CMK (cell line): Measurements from ENCODE around the gene ADAMTSL4.

Experiments
- DNase-seq: peaks from one replicate; pipeline ENCODE4 v3.0.0-alpha.2; 2010; ENCODE audit warnings: low read depth

The ADAMTSL4 gene

DNA sequence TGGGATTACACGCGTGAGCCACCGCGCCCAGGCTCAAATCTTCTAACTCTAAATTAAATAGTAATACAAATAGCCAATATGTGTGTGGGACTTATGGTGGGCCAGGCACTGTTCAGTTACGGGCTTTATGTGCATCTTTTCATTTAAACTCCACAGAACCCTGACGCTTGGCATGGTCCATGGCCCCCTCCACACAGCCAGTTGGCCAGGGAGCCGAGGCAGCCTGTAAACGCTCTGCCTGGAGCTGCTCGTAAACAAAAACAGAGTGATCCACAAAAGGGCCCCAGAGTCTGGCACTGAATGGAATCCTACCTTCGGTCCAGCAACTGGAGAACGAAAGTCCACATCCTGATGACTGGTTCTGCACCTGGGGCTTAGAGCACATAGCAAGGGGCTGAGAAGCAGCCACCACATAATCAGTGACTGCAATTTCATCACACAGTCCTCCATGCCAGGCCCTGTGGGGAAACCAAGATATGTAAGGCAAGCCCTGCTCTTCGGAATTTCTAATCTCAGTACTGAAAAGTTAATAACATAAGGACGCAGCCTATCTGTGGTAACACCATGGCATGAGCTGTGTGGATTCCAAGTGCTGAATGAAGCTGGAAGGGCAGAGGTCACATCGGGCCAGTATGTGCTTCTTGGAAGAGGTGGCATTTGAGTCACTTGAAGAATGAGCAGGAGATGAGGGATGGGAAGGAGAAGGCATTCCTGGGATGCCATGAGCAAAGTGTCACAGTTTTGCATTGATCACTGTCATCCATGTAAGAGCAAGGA is 13.5 kb upstream of the ADAMTSL4 start:
- no peak for DNase-seq

DNA sequence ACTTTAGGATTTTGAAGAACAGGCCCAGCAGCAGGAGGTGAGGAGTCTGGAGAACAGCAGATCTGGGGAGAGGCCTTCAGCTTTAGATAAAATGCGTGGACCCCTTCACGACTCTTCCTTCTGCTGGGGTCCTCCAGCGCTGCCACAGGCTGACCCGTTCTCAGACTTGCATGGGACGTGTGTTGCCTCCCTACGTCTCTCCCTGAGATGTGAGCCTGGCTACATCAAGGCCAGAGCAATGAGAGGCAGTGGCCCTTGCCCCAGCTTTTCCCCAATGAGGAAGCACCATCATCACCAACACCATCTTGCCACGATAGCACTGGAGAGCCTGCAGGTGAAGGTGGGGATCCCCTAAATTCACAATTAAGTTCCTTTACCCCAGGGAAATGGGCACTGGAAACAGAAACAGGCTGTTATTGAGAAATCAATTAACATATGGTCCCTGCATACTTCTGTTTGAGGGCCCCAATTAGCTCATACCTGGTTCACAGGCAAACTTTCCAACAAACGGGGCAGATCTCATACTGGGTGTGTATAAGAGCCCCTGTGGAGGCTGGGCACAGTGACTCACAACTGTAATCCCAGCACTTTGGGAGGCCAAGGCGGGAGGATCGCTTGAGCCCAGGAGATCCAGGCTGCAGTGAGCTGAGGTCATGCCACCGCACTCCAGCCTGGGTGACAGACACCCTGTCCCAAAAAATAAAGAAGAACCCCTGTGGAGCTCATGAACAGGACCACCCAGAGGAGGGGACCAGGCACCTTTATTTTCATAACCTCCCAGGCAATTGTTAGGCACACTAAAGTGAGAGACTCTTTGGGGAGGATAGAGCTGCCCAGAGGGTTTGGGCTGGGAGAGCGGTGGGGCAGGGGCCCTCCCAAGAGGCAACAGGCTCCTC is 12.1 kb upstream of the ADAMTSL4 start:
- no peak for DNase-seq

DNA sequence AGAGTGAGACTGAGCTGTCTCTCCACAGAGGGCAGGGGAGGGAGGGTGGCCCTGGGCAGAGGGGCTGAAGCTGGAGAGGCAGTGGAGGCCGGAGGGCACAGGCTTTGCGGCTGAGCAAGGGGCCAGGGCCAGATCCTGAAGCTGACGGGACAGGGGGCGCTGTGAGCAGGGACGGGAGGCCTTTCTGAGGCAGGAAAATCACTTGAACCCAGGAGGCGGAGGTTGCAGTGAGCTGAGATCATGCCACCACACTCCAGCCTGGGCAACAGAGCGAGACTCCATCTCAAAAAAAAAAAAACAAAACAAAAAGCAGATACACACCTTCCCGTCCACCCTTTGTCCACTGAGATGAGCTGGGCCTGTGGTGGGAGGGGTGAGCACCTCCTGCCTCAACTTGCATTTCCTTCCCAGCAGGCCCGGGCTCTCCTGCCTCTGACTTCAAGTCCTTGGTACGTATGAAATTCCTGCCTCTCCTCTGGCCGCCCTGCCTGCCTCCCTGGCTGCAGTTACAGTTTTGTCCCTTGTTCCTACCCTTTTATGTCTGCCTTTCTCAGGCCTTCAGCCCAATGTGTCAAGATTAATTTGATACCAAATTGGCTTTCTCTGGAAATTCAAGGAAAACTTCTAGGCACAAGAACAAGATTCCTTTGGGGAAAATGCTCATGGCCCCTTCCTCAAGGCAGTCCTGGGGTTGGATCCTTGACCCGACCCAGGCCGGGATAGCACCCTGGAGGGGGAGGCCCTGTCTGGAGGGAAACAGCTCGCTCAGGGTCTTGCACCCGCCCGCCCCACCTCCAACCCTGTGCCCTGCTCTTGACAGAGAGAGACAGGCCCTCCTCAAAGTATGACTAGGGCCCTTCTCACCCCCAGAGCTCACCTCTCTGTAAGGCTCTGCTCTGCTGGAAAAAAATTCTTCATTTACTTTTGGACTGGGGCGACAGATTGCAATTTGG is 11.2 kb upstream of the ADAMTSL4 start:
- DNase-seq = no peak

DNA sequence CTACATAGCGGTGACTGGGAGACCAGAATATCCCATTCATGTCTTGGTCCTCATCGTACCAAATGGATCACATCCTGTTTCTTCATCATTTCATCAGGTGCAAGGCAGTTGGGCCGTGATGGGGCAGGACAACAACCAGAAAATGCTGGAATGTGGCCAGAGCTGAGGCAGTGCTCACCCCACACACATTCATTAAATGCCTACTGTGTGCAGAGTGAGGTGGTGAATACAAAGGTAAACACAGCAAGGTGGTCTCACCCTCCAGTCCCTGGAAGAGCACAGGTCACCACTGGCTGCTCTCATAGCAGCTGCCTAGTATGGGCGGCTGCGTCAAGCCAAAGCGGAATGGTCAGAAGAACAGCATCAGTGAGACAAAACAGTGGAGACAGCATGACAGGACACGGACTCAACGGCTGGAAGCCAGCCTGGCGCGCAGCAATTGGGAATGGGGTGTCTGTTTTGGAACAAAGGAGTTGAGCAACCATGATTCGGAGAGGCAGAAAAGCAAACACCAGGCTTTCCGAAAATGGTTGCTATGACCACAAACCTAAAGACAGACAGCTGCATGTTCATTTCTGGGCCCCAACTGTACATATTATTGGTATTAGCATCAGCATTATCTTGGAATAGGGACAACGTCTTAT is 5.6 kb upstream of the ADAMTSL4 start:
- DNase-seq = no peak

DNA sequence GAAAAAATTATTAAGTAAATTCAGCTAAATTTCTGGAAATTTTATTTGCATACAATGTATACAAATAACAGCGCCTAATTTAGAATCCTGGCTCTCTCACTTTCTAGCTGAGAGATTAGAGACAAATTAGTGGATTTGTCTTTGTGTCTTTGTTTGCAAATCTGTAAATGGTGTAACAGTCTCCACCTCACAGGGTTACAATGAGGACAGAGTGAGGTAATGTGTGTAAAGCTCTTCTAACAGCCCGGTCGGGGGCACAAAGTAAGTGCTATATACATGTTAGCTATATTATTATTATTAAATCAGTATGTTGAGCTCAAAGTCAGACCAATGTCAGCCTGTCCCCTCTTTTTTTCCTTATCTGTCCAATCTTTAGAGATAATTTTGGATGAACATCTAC is 5.0 kb upstream of the ADAMTSL4 start:
- no peak for DNase-seq

DNA sequence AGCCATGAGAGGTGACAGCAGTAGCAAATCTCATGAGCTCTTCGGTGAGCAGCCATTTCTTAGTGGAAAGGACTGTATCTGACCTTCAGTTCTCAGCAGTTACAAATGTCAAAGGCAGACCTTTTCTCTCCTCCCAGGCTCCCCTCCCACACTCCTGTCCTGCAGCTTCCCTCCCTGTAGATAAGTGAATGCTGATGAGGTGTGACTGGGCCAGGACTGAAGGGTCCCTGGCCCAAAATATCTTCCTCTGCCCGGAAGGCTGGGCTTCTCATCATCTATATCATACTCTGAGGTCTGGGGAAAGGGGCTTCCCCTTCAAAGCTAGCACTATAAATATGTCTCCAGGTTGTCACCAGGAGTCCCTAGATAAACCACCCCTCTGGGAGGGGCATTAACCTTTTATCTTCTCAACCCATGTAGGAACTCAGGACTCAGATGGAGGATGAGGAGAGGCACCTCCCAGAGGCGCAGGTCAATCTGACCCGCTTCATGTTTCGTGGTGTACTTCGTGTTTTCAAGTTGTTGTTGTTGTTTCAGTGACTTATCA is 3.6 kb upstream of the ADAMTSL4 start:
- no peak for DNase-seq

DNA sequence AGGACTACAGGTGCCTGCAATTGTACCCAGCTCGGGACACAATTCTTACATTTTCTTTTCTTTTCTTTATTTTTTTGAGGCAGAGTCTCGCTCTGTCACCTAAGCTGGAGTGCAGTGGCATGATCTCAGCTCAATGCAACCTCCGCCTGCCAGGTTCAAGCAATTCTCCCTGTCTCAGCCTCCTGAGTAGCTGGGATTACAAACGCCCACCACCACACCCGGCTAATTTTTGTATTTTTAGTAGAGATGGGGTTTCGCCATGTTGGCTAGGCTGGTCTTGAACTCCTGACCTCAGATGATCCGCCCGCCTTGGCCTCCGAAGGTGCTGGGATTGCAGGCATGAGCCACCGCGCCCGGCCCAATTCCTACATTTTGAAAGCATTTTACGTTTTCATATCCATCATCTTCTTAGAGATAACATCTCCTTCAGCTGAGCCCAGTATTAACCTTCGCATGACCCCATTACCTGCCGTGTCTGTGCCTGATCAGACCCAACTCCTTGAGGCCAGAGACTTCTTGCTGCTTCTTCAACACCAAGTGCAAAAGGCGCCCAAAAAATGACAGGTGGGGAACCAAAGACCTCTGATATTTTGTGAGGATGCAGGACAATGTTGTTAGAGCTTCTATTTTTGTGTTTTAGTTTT is 2.8 kb upstream of the ADAMTSL4 start:
- DNase-seq = no peak

DNA sequence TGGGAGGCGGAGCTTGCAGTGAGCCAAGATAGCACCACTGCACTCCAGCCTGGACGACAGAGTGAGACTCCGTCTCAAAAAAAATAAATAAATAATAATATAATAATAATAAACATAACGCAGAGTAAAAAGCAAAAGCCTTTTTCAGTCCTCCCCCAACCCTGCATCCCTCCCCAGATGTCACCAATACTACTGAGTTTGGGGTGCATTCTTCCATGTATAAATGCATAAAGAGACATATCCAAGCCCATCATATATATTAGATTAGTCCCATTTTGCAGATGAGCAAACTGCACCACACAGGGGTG is 930 bp upstream of the ADAMTSL4 start:
- no peak for DNase-seq

DNA sequence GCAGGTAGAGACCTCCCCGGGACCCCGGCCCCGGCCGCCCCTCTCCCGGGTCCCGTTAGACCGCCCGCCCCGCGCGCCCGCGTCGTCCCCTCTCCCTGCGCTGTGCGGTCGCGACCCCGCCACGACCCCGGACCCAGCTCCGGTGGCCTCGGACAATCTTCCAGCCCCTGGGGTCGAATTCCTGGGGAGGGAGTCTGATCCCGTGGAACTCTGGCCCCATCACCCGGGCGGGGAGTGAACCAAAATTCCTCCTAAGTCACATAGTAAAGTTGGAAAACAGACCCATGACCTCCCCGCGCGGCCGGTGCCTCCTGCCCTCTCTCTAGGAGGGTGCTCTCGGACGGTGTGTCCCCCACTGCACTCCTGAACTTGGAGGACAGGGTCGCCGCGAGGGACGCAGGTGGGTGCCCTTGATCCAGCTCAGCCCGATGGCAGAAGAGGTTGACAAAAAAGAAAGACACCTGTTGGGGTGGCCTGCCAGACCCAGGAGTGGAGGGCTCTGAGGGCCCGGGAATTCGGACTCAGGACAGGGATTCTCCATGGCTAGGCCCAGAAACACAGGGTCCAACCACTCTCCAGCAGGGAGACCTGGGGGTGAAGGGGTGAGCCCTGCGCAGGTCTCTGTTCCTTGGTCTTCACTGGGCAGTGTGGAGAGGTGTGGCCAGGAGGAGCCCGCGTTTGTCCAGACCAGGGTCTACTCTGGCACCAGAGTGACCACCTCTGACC is 451 bp downstream of the ADAMTSL4 start:
- DNase-seq = no peak

DNA sequence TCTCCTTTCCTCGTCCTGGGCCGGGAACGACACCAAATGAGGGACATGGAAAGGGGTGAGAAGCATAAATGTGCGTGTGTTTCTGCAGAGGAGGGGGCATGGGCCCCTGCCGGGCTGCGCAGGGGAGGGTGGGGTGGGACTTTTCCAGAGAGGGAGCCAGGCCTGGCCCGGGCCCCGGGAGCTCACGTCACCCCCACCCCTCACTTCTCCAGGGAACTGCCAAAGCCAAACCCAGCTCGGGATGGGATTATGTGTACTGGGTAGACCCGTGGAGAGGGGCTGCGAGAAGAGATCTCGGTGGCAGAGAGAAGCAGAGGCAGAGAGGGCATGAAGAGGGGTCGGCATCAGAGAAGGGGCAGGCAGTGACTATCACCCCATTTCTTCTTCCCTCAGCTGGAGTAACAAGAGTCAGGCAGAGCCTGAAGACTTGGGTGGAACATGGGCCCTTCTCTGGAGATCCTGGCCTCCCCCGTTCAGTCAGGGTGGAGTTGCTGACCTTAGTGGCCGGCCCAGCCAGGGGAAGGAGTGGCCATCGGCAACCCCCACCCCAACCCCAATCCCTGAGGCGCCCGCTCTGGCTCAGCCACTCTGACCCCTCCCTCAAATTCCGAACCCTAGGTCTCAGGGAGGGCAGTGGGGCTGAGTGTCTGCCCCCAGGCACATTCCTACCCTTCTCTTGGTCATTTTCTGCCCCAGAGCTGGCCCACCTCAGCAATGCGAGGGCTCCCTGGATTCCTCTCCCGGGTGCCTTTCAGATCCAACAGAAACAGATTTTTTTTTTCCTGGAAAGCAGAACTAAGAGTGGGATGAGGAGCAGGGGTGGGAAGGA is 1.2 kb downstream of the ADAMTSL4 start:
- no peak for DNase-seq

DNA sequence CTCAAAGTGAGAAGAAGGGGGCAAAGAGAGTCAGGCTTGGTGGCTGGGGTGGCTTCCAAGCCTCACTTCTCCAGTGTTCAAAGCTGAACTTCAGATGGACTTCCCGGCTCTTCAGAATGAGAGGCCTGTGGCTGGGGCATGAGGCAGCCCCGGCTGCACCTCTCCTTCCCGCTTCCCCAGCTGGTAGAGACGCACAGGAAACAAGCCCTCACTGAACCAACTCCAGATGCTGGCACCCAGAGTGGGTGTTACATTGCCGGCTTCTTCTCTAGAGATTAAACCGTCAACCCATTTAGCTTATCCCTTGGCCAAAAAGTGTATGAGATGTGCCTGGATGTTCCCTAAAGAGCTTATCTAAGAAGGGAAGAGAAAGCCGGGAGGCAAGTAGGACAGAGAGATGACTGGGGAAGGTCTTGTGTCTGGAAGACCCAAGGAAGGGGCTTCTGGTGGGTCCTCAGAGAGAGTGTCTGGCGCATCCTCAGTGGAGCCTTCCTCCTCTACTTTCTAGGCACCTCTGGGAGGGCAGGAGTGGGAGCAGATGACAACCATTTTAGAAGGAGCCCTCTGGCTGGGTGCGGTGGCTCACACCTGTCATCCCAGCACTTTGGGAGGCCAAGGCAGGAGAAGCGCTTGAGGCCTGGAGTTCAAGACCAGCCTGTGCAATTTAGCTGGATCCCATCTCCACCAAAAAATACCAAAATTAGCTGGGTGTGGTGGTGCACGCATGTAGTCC is 2.0 kb downstream of the ADAMTSL4 start:
- no peak for DNase-seq

DNA sequence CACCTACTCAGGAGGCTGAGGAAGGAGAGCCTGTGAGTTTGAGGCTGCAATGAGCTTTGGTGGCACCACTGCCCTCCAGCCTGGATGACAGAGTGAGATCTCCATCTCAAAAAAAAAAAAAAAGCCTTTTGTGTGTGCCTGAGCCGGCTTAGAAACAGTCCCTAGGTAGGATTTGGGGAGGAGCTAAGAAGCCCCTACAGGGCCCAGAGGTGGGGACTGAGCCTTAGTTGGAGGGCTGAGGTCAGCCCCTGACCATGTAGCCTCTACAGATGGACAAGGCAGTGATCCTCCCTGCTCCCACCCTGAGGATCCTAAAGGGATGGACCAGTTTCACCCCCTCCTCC is 2.5 kb downstream of the ADAMTSL4 start:
- no peak for DNase-seq

DNA sequence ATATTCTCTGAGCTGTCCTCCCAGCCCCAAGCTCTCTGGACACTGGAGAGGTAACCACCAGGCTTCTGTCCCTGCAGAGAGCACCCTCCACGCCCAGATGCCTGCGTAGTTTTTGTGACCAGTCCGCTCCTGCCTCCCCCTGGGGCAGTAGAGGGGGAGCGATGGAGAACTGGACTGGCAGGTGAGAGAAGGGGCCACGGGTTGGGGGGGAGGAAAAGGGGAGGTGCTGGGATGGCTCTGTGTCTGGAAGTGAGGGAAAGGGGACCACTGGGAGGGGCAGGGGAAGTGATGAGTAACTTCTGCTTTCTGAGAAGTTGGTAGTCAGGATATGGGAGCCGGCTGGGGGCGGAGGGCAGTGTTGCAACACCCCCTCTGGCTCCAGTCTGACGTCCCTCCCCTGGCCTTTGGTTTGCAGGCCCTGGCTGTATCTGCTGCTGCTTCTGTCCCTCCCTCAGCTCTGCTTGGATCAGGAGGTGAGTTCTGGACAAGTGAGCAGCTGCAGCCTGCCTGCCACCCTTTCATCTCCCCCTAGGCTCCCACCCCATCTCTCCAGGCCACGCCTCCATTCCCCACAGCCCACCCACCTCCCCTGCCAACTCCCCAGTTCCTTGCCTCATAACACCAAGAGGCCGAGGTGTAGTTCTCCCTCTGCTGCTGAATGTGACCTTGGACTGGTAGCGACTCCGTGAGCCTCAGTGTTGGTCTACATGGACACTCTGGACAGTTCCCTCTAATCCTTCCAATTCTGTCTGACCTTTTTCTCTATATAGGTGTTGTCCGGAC is 3.1 kb downstream of the ADAMTSL4 start:
- DNase-seq = peak; percentile 59

DNA sequence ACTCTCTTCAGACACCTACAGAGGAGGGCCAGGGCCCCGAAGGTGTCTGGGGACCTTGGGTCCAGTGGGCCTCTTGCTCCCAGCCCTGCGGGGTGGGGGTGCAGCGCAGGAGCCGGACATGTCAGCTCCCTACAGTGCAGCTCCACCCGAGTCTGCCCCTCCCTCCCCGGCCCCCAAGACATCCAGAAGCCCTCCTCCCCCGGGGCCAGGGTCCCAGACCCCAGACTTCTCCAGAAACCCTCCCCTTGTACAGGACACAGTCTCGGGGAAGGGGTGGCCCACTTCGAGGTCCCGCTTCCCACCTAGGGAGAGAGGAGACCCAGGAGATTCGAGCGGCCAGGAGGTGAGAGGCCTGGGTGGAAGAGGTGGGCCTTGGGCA is 3.7 kb downstream of the ADAMTSL4 start:
- DNase-seq = no peak

DNA sequence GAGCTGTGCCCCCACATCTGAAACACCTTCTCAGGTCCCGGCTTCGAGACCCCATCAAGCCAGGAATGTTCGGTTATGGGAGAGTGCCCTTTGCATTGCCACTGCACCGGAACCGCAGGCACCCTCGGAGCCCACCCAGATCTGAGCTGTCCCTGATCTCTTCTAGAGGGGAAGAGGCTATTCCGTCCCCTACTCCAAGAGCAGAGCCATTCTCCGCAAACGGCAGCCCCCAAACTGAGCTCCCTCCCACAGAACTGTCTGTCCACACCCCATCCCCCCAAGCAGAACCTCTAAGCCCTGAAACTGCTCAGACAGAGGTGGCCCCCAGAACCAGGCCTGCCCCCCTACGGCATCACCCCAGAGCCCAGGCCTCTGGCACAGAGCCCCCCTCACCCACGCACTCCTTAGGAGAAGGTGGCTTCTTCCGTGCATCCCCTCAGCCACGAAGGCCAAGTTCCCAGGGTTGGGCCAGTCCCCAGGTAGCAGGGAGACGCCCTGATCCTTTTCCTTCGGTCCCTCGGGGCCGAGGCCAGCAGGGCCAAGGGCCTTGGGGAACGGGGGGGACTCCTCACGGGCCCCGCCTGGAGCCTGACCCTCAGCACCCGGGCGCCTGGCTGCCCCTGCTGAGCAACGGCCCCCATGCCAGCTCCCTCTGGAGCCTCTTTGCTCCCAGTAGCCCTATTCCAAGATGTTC is 4.3 kb downstream of the ADAMTSL4 start:
- no peak for DNase-seq

DNA sequence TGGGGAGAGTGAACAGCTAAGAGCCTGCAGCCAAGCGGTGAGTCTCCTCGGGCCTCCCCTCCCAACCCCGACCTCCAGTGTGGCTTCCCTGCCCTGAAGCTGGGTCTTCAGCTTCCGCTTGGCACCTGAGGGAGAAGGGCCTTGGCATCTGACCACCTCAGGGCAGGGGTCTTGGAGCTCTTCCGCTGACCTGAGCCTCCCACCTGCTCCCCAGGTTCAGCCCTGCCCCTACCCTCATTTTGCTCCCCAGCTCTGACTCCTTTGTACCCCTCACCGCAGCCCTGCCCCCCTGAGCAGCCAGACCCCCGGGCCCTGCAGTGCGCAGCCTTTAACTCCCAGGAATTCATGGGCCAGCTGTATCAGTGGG is 4.9 kb downstream of the ADAMTSL4 start:
- DNase-seq = no peak

DNA sequence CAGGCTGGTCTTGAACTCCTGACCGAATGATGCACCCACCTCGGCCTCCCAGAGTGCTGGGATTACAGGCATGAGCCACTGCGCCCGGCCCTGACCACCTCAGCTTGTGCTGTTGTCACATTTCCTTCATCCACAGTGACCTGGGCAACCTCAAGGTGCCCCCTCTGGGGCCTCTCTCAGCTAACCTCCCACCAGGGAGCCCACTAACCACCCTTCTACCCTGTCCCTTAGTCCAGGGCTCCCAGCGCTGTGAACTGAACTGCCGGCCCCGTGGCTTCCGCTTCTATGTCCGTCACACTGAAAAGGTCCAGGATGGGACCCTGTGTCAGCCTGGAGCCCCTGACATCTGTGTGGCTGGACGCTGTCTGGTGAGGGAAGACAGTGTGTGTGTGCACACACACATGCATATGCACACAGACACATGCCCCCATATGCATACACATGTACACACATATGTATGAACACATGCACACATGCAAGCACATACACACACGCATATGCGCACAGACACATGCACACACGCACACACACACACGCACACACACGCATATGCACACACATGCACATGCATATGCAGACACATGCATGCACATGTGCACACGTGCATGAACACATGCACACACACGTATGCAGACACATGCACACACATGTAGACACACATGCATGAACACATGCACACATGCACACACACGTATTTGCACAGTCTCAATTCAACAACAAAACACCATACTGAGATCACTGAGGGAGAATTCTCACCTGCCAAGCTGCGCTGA is 6.2 kb downstream of the ADAMTSL4 start:
- DNase-seq = no peak
